Endometrial microvascular endothelial cells (primary cell): ENCODE measurements around the gene FAHD1. TPM values are rescaled to one million over a fixed set of nuclear protein-coding genes. Genes with fewer than 3 reads are reported as not detected.

Source experiments
- in situ Hi-C: cut with HindIII; loops from 2 replicates; pipeline ENCODE4 v1.10.0; 2017; ENCODE audit warnings: low sequenced_read_pairs, low pct_unique_long_range_greater_than_20kb; ENCODE audit errors: inconsistent ontology term
- total RNA-seq: library from RNA; depleted of rRNA; stranded (reverse); fragments of >200 nt; gene quantifications from one replicate; pipeline ENCODE4 v1.2.3, GENCODE V29; 2015; ENCODE audit errors: inconsistent ontology term

The FAHD1 gene
- total RNA-seq: 71.5 TPM

- in situ Hi-C loops: no loop called here
These were observed at the start of gene FAHD1, which contains the start of gene HAGH for GRCh38 chr16:1826691-1827573. TSS of gene FAHD1 (plus strand) at chr16:1827206. CDS start at chr16:1827239, 33 bp downstream. TSS of gene HAGH (minus strand) at chr16:1826825. CDS start at chr16:1826787, 38 bp downstream.

- in situ Hi-C loops: no loop called here
These were observed 49.4 kb upstream of the FAHD1 start for GRCh38 chr16:1777375-1778199.

GRCh38 chr16:1778200-1779179, 48.5 kb upstream of the FAHD1 start:
- in situ Hi-C loops: no loop called here

GRCh38 chr16:1779234-1779701, 47.7 kb upstream of the FAHD1 start:
- in situ Hi-C loops: no loop called here

GRCh38 chr16:1779741-1780676, 47.0 kb upstream of the FAHD1 start:
- in situ Hi-C loops: no loop called here

GRCh38 chr16:1780677-1781072, 46.3 kb upstream of the FAHD1 start:
- in situ Hi-C loops: no loop called here

GRCh38 chr16:1781254-1781653, 45.8 kb upstream of the FAHD1 start:
- in situ Hi-C loops: no loop called here

GRCh38 chr16:1781758-1782407, 45.1 kb upstream of the FAHD1 start:
- in situ Hi-C loops: no loop called here

GRCh38 chr16:1782408-1783264, 44.4 kb upstream of the FAHD1 start, which contains the start of the genes NUBP2 and SPSB3:
TSS of gene NUBP2 (plus strand) at chr16:1782960. CDS start at chr16:1783021, 61 bp downstream.
TSS of gene SPSB3 (minus strand) at chr16:1782571. CDS start at chr16:1781483, 1,088 bp downstream.
- in situ Hi-C loops: no loop called here

- in situ Hi-C loops: no loop called here
These were observed 41.8 kb upstream of the FAHD1 start for GRCh38 chr16:1784977-1785845.

GRCh38 chr16:1785846-1786170, 41.2 kb upstream of the FAHD1 start:
- in situ Hi-C loops: no loop called here

GRCh38 chr16:1786242-1787055, 40.6 kb upstream of the FAHD1 start:
- in situ Hi-C loops: no loop called here

GRCh38 chr16:1787056-1787321, 40.0 kb upstream of the FAHD1 start:
- in situ Hi-C loops: no loop called here

- in situ Hi-C loops: no loop called here
These were observed 39.5 kb upstream of the FAHD1 start for GRCh38 chr16:1787322-1788094.
